Activated T-helper 9 cell treated with anti-CD3 and anti-CD28 coated beads, Interleukin-2, amount 50 U/mL, for 16 hours (primary cell): ENCODE data around the gene KCNK2.

Source experiments
- DNase-seq: peaks from one replicate; pipeline ENCODE4 v3.0.0-alpha.2; 2020; ENCODE audit warnings: low read depth

KCNK2 gene, protein sequence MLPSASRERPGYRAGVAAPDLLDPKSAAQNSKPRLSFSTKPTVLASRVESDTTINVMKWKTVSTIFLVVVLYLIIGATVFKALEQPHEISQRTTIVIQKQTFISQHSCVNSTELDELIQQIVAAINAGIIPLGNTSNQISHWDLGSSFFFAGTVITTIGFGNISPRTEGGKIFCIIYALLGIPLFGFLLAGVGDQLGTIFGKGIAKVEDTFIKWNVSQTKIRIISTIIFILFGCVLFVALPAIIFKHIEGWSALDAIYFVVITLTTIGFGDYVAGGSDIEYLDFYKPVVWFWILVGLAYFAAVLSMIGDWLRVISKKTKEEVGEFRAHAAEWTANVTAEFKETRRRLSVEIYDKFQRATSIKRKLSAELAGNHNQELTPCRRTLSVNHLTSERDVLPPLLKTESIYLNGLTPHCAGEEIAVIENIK

DNA sequence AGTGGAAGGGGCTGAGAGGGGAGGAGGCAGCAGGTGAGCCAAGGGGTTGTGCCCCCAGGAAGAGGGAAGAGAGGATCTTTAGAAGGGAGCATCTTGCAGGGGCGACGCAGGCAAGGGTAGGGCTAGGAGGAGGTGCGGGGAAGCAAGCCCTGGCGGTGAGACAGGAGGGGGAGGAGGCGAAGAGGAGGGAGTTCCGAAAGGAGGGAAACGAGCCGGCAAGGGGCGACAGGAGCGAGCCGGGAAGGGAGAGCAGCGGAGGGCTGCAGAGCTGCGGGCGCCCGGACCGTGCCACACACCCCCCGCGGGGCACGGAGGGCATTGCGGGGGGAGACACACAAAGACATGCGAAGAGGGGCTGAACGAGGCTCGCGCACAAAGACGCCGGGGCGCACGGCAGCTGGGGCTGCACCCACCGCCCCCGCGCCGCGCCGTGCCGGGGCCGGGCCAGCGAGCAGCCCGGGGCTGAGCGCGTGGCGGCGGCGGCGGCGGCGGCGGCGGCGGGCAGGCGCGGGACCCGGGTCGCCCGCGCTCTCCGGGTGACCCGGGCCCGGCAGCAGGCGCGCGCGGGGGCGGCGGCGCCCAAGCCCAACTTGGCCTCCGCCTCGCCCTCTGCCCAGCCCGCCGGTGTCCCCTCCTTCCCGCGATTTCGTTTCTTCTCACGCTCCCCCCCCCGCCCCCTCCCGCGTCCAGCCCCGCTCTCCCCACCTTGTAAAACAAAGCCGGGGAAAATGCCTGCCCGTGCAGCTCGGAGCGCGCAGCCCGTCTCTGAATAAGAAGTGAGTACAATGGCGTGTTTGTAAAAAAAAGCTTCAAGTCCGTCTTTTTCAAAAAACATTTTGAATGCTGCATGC is at the start of gene KCNK2:
Gene KCNK2 (plus strand): TSS at position 206 of the 851 bp plus-strand sequence. CDS start 649 bp downstream, outside the sequence.
- no peak for DNase-seq

DNA sequence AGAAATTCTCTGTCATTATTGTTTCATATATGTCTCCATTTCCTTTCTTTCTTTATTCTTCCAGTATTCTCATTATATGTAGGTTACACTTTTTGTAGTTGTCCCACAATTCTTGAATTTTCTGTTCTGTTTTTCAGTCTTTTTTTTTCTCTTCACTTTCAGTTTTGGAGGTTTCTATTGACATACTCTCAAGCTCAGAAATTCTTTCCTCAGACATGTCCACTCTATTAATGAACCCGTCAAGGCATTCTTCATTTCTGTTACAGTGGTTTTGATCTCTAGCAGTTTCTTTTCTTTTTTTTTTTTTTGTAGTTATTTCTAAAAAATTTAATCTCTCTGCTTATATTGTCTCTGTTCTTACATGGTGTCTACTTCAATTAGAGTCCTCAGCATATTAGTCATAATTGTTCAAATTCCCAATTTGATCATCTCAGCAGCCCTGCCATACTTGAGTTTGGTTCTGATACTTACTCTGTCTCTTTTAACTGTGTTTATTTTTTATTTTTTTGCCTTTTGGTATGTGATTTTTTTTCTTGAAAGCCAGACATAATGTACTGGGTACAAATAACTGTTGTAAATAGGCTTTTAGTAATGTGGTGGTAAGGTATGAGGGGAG is 49.5 kb upstream of the KCNK2 start:
- DNase-seq = no peak

DNA sequence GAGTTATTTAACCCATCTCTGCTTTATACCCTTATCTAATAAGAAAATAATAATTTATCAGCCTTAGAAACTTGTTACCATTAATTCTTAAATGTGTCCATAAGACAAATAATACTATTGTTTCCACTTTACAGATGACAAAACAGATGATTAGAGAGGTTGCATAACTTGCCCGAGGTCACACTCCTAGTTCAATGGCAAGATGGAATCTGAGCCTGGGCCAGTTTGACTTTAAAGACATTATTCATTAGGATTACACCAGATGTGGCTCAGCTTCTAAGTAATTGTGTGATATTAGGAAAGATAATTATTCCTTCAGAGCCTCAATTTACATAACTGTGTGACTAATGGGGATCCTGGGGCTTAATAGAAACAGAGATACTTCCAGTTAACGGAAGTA is 42.3 kb upstream of the KCNK2 start:
- no peak for DNase-seq

DNA sequence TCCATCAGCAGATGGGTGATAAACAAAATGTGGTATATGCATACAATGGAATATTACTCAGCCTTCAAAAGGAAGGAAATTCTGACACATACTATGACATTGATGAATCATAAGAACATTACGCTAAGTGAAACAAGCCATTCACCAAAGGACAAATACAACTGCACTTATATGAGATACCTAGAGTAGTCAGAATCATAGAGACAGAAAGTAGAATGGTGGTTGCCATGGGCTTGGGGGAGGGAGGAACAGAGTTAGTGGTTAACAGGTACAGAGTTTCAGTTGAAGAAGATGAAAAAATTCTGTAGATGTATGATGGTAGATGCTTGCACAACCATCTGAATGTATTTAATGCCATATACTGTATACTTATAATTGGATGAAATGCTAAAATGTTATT is 39.1 kb upstream of the KCNK2 start:
- no peak for DNase-seq

DNA sequence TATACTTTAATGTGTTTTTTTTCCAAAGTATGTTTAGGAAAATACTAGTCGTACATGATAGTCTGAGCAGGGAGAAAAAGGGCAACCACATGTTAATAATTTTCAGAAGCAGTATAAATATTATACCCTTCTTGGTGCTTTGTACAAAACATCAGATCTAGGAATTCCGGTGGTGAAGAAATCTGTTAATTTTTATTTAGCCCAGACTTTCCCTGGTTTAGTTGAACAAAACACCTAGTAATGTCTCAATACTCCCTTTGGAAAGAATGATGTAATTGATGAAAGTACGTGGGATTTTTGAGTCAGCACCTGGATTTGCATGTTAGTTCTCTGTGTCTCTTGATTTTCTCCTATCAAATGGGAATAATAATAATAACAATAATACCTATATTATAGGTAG is 38.4 kb upstream of the KCNK2 start:
- DNase-seq = no peak

DNA sequence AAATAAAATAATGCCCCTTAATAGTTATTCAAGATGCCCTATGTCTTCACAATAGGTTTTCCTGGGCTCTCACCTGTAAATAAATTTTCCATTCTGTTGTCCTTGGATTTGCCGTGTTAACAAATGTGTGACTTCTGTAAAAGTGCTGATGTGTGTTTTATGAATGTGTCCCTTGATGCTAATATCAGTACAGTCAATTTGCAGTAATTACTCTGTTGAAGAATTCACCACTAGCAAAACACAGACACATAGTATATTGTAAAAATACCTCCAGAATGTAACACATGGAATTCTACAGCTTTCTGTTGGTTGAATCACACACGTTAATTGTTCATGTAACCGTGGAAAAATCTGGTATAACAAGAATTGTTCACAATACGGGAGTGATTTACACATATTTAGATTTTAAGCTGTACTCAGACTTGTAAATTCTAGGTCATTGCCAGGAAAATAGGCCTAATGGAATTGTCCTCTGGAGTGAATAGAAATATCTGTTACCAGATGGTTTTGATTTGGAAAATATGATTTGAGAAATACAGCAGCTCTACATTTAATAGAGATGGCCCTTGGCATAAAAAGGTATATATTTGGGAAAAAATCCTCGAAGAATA is 36.7 kb upstream of the KCNK2 start:
- DNase-seq = no peak

DNA sequence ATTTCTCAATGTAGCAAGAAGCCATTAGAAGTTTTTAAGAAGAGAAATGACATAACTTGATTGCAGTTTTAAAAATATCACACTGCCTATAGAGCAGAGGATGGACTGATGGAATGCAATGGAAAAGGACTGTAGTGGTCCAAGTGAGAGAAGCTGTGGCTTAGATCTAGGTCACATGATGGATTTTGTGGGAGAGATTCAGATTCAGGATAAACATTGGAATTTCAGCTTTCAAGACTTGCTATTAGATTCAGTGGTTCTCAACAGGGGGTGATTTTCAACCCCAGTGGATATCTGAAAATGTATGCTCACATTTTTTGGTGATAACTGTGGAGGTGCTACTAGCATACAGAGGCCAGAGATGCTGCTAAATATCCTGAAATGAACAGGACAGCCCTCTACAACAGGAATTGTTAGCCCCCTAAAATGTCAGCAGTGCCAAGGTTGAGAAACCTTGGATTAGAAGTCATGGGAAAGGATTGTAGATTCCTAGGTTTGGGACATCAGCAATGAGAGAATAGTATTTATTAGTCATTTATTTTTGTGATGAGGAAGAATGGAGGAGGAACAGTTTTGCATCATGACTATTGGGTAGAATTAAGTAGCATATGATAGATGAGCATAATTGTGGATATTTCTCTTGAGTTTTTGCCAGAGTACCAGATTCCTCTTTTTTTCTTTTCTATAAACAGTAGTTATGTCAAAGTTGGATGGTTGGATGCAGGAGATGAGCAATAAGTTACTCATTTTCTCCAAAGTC is 30.1 kb upstream of the KCNK2 start:
- DNase-seq = no peak

DNA sequence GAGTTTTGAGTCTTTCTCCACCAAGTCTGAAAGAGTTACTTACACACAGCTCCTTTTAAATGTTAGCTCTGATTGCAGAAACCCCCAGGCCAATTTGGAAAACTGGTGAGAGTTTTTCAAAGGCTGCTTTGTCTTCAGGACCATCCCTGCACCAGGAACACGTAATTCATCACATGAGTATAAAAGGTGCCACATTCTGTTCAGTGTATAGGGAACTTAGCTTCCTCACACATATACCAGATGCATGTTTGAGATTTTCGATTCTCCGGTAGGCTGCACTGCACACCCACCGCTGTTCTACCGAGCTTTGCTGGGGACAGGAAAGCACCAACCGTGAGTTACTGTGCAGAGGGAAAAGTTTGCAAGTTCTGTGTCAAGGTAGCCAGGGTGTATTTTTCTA is 28.3 kb upstream of the KCNK2 start:
- no peak for DNase-seq

DNA sequence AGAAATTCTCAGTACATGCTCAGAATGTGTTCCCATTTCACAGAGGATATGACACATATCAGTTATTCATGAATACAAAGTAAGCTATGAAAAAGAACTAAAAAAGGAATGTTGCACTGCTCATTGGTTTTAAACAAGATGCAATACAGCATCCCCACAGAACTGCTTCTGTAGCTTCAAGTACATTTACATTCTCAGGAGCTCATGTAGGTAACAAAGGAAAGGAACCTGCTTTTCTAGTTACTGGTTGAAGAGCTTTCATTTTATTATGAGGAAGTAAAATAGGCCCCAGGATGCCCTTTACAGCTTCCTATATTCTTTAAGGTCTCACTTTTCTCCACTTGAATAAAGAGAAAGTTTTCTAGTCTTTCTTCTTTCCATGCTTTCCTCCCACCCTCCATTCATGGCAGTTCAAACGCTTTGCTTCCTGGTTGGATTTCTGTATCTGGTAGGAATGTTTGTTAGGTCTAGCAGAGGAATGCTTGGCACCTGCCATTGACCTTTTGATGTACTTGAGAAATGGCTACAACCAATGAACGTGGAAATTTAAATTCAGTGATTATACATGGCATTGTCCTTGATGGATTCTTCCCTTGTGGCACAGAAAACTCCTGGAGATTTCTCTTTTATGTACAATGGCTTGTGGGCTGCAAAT is 27.1 kb upstream of the KCNK2 start:
- no peak for DNase-seq

DNA sequence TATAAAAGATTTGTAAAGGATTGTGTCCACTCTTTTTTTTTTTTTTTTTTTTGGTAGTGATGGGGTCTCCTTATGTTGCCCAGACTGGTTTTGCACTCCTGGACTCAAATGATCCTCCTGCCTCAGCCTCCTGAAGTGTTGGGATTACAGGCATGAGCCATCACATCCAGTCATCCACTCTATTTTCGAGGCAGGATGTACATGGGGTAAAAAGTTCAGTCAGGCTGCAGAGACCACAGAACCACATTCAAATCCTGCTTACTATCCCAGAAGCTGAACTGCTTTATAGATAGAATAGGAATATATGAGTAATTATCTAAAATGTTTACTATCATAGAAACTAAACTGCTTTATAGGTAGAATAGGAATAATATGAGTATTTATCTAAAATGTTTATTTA is 26.0 kb upstream of the KCNK2 start:
- DNase-seq = no peak

DNA sequence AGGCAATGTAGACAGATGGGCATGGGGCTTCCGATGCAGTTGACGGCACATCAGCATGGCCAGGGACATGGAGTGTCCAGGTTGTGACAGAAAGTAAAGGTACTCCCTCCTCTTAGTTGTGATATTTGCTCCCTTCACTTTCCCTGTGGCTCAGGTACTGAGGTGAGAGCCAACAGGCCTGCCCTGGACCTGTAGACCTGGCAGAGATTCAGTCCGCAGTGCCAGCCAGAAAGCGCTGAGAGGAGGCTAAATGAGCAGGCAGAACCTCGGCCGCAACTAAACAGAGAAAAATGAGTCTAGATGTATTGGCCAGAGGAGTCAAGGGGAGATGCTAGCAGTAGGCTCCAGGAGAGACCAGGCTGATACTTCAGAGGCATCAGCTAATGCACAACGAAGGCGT is 22.6 kb upstream of the KCNK2 start:
- no peak for DNase-seq

DNA sequence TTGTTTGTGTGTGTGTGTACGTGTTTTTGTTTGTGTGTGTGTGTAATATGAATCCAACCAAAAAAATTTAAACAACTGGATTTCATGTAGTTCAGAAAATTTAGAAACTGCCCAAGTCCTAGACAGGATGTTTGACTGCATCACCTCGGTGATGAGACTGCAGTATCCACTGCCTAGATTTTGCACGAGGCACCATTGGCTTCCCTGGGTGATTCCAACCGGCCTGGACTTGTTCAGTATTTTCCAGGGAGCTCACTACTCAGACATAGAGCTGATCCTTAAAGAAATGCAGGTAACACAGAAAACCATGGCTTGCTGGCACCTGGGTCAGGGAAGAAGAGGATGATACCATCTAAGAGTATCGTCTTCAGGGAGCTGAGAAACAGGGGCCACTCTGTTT is 18.2 kb upstream of the KCNK2 start:
- no peak for DNase-seq

DNA sequence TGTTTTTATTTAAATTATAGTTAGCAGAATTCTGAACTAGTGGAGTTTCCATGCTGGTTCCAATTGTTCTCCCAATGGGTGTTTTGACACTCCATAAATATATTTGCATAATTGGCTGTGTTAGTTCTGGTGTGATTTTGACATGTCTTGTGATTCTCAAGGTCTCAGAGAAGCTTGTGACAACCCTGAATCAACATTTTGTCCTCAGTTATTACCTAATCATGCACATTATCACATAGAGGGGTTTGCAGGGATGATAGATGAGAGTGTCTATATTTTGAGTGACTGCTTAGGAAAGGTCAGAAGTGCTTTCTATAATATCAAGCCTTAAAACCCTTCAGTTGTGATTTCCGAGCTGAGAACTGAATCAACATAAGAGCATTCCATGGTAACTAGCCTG is 11.5 kb upstream of the KCNK2 start:
- no peak for DNase-seq

DNA sequence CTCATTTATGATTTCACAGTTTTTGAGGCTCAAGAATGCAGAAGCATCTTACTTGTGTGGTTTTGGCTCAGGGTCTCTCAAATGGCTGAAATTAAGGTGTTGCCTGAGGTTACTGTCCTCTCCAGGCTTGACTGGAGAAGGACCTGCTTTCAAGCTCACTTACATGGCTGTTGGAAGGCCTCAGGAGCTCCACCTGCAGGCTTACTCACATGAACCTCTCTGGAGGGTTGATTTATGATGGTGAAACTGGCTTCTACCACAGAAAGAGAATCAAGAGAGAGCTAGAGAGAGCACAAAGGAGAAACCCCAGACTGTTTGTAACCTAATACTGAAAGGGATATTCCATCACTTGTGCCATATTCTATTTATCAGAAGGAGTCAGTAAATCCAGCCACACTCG is 6.2 kb upstream of the KCNK2 start:
- no peak for DNase-seq

DNA sequence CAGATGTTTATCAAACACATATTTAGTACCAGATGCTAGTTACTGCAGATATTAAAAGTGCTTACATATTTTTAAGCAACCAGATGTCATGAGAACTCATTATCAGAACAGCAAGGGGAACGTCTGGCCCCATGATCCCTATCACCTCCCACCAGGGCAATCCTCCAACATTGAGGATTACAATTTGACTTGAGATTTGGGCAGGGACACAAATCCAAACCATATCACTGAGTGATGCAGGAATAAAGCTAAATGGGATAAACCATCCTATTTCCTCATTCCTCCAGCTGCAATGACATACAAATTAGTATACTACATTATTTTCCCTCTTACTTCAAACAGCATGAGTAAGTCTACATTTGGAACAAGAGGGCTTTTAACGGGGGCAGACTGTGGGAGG is 3.1 kb upstream of the KCNK2 start:
- DNase-seq = no peak

DNA sequence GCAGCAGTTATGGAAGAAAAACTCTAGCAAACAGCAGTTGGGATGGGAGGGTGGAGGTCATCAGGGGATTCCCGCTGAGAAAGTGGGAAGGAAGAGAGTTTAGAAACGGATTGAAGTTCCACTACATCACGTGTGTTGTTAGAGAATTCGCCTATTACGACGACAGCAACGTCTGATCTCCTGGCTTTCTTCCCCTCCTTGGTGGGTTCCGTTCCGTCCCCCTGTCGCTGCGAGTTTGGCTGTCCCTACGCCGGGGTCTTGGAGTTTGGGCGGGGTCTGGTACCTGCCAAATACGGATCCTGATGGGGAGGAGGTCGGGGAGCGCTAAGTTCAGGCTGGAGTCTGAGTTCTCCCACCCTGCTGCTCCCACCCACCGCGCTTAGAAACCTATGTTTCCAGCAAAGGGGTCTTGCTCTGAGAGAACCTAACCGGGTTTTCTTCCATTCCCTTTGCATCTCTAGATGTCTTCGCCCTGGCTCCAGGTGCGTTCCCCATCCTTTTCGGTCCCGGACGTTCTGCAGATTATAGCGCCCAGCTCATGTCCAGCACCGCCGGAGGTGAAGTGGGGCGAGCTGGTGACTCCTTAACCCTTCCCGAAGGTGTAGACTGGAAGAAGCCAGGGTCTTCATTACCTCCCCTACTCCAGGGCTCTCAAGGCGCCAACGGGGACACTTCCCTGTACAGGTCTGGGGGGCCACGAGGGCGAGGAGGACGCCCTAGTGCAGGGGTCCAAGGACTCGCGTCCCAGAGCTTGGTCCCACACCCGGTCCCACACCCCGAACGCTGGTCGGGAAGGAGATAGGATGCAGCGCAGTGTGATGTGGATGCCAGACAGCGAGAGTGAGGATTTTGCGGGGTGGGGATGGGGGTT is 641 bp upstream of the KCNK2 start:
- no peak for DNase-seq

DNA sequence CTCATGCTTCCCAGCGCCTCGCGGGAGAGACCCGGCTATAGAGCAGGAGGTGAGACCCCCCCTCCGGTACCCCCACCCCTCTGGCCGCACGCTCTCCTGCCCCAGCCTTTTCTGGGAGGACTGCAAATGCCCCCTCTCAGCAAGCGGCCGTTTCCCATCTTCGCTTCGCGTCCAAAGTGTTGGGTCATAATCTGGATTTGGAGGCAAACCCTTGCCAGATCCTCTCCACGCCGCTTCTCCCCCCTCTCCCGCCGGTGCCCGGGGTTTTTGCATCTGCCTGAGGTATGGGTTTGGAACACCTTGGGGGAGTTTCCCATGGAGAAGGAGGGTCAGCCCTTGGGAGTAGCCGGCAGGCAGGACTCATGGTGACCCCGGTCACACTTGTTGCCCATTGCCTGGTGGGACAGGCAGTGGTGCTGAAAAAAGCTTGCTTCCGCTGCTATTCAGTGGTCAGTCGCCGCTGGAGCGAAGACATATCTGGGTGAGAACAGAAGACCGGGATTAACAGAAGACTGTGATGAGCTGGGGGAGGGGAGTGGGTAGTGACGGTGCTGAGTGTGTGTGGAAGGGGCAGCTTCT is 935 bp downstream of the KCNK2 start:
- DNase-seq = no peak

DNA sequence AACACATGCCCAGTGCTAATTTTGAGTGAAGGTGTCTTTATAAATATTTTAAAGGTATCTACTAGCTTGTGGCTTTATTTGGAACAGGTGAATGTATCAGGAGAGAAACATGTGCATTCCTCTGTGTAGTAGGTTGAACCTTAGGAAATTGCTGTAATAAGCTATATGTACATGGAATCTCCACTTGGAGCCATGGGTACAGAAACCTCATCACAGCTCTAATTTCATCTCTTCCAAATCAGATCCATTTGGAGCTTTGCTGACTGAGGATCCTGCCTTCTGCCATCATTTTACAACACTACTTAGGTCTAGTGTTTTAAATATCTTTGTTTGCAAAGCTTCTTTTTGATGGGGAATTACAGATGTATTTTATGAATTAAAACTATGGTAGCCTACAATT is 2.1 kb downstream of the KCNK2 start:
- no peak for DNase-seq

DNA sequence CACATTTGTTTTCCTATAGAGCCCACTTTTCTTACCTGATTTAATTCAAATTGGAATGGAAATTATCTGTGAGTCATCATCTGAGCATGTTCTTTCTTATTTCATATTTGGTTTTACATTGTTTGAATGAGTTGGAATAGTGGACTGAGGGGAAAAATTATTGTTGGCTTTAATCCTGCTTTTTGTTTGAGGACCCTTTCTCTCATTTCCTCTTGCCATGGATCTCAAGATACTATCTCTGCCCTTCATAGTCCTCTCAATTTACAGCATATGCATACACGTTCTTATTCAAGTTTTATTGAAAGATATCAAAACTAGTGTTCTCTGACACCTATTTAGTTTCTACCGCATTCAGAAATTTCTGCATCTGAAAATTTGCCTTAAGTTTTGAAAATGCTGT is 5.1 kb downstream of the KCNK2 start:
- DNase-seq = no peak

DNA sequence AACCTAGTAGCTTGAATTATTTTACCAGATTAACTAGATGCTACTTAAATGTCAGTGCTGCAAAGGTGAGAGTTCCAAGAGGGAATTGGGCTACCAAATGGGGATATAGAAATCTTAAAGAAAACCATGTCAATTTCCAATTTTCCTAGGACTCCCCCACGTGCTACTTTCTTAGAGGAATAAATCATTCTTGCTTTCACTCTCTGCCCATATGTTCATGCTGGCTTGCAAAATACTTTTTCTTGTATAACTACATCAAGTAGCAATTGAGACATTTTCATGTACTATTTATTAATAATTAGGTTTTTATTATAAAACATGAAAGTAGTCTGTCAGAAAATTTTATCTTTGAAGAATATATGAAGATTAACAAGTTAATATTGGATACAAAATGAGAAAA is 11.8 kb downstream of the KCNK2 start:
- DNase-seq = no peak
